Measurements from ENCODE around the gene ATP4B. TPM values are rescaled to one million over a fixed set of nuclear protein-coding genes. Genes with fewer than 3 reads are reported as not detected.

ATP4B gene
- total RNA-seq, 1 donor from 2014 or later, result not detected

DNA sequence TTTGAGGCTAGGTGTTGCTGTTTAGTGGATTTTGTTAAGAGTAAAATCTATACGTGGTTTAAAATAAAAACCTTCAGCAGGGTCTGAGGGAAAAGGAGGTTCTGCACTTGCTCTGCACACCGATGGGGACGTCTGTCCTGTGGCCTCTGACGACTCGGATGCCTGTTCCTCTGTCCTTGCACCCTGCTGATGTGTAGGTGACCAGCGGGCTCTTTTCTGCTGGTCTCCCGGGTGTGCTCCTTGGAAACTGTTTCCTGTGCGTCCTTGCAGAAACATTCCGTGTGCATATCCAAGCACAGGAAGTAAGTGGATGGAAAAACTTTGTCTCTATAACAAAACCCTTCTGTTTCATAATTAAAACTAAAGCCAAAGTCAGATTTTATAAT is 3.8 kb downstream of the ATP4B start:
- H3K27ac Mint-ChIP-seq (ENCODE audit: unreplicated experiment), result peak overlapping the region; percentile 38
- H3K36me3 Mint-ChIP-seq (ENCODE audit: unreplicated experiment), result no peaks in the 10 kb centered on the region

GRCh38 chr13:113653264-113654174 is 4.5 kb downstream of the ATP4B start:
- no peaks in the 10 kb centered on the region for H3K27me3 Mint-ChIP-seq (ENCODE audit: unreplicated experiment)
- peaks cover 18% of the 10 kb centered on the region for H3K4me1 Mint-ChIP-seq (ENCODE audit: unreplicated experiment)
- peak overlapping the region; percentile 41 for H3K27ac Mint-ChIP-seq (ENCODE audit: unreplicated experiment)
- H3K4me3 Mint-ChIP-seq (ENCODE audit: unreplicated experiment), result no peak overlapping the region
- H3K9me3 Mint-ChIP-seq (ENCODE audit: unreplicated experiment), result no peaks in the 10 kb centered on the region
- TF ChIP-seq, protein P1, sequence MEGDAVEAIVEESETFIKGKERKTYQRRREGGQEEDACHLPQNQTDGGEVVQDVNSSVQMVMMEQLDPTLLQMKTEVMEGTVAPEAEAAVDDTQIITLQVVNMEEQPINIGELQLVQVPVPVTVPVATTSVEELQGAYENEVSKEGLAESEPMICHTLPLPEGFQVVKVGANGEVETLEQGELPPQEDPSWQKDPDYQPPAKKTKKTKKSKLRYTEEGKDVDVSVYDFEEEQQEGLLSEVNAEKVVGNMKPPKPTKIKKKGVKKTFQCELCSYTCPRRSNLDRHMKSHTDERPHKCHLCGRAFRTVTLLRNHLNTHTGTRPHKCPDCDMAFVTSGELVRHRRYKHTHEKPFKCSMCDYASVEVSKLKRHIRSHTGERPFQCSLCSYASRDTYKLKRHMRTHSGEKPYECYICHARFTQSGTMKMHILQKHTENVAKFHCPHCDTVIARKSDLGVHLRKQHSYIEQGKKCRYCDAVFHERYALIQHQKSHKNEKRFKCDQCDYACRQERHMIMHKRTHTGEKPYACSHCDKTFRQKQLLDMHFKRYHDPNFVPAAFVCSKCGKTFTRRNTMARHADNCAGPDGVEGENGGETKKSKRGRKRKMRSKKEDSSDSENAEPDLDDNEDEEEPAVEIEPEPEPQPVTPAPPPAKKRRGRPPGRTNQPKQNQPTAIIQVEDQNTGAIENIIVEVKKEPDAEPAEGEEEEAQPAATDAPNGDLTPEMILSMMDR (IDR thresholded peaks at IDR 0.05), result no peak
- DNase-seq (ENCODE audit: extremely low spot score, unreplicated experiment), result no peak
- no peaks in the 10 kb centered on the region for H3K36me3 Mint-ChIP-seq (ENCODE audit: unreplicated experiment)

More for the DNA sequence above, 3.8 kb downstream of the ATP4B start:
- H3K9me3 Mint-ChIP-seq (ENCODE audit: unreplicated experiment), result no peaks in the 10 kb centered on the region
- no peak overlapping the region for H3K4me3 Mint-ChIP-seq (ENCODE audit: unreplicated experiment)
- no peak for DNase-seq (ENCODE audit: extremely low spot score, unreplicated experiment)
- H3K4me1 Mint-ChIP-seq (ENCODE audit: unreplicated experiment), result peaks cover 17% of the 10 kb centered on the region
- TF ChIP-seq, protein P1 (IDR thresholded peaks at IDR 0.05), result no peak
- H3K27me3 Mint-ChIP-seq (ENCODE audit: unreplicated experiment), result no peaks in the 10 kb centered on the region

- H3K27ac Mint-ChIP-seq (ENCODE audit: unreplicated experiment), result no peak overlapping the region
- peaks cover 26% of the 10 kb centered on the region for H3K4me1 Mint-ChIP-seq (ENCODE audit: unreplicated experiment)
- no peaks in the 10 kb centered on the region for H3K36me3 Mint-ChIP-seq (ENCODE audit: unreplicated experiment)
- H3K4me3 Mint-ChIP-seq (ENCODE audit: unreplicated experiment), result no peak overlapping the region
- TF ChIP-seq, protein P1 (IDR thresholded peaks at IDR 0.05), result no peak
- no peaks in the 10 kb centered on the region for H3K27me3 Mint-ChIP-seq (ENCODE audit: unreplicated experiment)
- no peak for DNase-seq (ENCODE audit: extremely low spot score, unreplicated experiment)
- no peaks in the 10 kb centered on the region for H3K9me3 Mint-ChIP-seq (ENCODE audit: unreplicated experiment)
These were observed 5.4 kb downstream of the ATP4B start for GRCh38 chr13:113652404-113653263.

DNA sequence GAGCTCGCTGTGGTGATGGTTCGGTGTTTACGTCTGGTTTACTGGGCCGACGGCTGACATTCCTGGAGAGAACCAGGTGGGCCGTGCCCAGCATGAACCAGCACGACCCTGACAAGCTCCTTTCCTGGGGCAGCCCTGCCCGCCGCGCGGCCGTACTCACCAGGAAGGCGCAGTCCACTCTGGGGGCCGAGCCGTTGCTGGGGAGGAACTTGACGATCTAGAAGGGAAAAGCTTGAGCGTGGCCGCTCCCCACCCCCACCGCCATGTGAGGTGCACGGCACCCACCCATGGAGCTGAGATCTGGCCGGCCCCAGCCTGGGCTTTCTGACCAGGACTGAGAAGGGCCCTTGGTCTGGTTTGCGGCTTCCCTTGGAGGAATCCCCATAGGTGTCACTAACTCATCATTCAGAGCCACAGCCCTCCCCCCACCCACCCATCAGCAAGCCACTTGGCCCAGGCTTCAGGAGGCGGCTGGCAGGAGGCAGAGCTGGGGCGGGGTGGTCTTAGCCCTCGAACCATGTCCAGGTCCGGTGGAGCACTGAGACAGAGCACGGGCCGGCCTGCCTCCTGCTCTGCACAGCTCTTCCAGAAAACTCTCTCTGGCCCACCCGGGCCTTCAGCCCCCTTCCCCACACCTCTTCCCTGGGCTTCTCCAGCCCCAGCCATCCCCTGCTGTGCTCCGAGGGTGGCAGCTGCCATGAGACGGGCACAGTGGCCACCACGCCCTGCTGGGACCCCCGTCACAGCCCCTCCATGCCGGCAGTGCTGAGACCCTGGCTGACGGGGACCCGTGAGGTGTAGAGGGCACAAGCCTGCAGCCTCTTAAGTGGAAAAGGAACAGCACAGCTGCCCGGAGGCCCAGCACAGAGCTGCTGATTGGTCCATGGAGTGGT is 6.2 kb downstream of the ATP4B start:
- Mint-ChIP-seq H3K9me3 (ENCODE audit: unreplicated experiment) (no peaks in the 10 kb centered on the region), H3K27me3 (ENCODE audit: unreplicated experiment) (no peaks in the 10 kb centered on the region), H3K36me3 (ENCODE audit: unreplicated experiment) (no peaks in the 10 kb centered on the region), H3K27ac (ENCODE audit: unreplicated experiment) (no peak overlapping the region), H3K4me3 (ENCODE audit: unreplicated experiment) (no peak overlapping the region), H3K4me1 (ENCODE audit: unreplicated experiment) (peaks cover 35% of the 10 kb centered on the region)
- TF ChIP-seq, protein P1 (IDR thresholded peaks at IDR 0.05), result no peak
- no peak for DNase-seq (ENCODE audit: extremely low spot score, unreplicated experiment)

All from osteocyte (in vitro differentiated cells).